SKM-1 (cell line): ENCODE measurements around the gene DMD.
"Not testable (repeated sequence)": the region's sequence is repeated elsewhere in the genome, so short reads cannot be mapped to it uniquely, and the experiment has no call there.

Experiments used
- DNase-seq: peaks from one replicate; lab custom pipeline; 2025; ENCODE audit not compliant: unreplicated experiment; lab: John Stamatoyannopoulos, UW

DMD gene

DNA sequence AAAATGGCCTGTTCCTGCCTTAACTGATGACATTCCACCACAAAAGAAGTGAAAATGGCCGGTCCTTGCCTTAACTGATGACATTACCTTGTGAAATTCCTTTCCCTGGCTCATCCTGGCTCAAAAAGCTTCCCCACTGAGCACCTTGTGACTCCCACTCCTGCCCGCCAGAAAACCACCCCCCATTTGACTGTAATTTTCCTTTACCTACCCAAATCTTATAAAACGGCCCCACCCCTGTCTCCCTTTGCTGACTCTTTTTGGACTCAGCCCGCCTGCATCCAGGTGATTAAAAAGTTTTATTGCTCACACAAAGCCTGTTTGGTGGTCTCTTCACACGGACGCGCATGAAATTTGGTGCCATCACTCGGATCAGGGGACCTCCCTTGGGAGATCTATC, 1833.5 kb downstream of the DMD start:
- not testable (repeated sequence) for DNase-seq

DNA sequence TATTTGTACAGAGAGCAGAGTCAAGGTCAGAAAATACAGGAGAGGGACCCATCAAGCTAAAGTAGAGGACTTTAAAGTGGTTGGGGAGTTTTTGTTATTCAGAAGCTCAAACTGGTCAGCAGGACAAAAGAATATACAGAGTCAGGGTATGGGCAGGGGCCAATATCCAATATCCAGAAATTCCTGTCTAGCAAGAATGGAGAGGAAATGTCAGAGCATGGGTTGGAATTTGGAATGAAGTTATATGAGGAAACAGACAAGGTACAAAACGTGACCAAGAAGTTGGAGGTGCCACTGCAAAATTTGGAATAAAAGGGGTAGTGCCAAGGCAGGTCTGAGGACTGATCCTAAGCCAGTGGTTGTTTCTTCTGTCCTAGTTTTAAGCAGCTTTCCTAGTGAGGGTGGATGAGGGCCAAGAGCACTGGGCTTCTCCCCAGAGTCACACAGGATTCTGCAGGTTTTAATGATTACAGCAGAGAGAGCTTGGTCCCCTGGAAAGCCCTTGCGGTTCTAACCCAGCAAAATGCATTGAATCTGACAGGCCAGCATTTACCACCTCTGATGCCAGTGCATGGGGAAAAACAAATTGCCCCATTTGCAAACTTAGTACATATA, 1834.8 kb downstream of the DMD start:
- no peak for DNase-seq

DNA sequence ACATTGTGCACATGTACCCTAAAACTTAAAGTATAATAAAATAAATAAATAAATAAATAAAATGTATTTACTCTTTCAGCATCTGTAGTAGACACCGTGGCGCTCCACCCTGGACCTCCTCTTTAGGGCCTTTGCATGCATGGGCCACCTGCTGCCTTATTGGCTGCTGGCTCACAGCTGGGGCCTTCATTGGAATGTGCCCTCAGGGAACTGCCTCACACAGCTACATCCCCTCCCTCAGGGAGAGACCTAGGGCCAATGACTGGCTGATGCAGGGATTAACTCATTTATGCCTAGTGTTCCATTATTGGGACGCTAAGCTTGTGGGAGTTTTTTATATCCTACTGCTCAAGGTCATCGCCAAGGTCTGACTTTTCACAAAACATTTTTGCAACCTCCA, 1836.6 kb downstream of the DMD start:
- DNase-seq = no peak

DNA sequence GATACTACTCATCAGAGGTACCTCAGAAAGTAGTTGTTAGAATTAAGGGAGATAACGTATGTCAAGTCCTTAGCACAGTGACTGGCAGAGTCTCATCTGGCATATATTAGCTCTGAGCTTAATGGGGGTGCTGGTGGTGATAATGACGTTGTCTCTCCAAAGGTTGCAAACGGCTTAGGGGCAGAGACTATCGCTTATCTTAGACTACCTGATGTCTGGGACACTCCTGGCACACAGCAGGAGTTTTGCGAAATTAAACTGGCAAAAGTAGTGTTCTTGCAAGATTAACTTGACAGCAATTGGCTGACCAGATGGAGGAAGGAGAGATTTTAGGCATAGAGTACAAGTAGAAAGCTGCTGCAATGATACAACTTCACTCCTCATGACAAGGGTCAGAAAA, 1839.4 kb downstream of the DMD start:
- DNase-seq = no peak

DNA sequence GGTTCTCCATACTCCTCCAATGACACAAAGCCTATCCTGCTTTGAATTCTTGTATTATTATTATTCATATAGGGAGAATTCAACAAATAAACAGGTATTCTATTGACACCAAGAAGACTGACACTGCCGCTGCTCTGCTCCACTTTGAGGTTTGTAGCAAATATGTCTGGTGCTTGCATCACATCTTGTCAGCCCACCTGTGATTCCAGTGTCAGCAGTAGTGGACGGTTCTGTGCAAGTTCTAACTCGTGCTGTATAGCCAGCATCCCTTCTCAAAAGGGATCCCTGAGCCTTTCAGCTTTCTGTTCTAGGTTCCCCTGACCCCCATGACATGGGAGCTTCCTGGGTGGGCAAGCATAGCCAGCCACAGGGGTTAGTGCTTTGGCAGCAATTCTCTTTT, 1843.5 kb downstream of the DMD start:
- DNase-seq = no peak

DNA sequence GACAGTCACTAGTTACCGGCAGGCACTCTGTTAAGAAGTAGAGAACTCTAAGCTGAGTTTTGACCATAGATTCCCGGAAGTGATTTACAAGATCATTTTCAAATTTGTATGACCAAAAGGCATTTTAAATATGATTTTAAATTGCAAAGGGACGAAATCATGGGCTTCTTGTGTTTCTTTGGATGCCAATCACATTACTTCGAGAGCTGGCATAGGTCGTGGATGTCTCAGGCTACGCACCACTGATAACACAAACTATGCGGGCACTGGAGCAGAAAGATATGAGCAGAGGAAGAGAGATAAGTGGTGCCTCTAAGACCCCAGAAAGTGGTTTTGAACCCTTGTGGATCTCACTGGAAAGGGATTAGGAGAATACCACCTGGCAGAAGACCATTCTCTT, 1845.3 kb downstream of the DMD start:
- DNase-seq = no peak

DNA sequence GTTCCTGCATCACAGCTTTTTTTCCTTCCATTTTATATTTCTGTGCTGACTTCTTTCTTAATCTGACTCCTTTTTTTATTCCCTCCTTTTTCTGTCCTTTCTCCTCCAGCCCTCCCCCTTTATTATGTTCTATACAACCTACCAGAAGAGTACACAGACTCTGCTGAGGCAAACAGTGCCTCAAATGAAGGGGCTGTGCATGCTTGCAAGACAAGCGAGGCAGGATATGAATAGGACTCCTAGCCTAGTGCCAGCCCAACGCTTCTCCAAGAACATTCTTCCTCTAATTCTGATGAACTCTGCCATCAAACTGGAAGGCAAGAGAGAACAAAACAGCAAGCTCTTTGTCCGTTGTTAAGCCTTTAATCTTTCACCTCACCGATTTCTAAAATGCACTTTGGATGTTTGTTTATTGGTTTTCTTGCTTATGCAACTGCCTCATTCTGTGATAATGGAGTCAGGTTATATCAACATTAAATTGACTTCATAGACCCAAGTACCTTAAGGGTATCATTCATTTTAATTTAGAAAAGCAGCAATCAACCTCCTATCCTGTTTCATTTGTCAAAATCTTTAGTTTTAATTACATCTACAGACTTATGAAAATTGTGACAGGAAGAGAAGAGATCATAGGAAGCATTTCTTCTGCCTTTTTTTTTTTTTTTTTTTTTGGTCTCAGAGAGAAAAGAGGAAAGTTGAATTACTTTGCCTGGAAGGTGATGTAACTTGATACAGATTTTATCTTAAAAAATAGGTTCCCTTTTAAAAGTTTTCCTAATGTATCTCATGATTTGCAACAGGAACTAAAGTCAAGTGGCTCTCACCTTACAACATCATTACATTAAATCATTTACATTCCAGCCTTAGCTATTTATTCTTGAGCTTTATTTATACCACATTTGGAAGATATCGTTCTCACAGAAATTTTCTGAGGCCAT, 1854.8 kb downstream of the DMD start:
- DNase-seq = no peak

DNA sequence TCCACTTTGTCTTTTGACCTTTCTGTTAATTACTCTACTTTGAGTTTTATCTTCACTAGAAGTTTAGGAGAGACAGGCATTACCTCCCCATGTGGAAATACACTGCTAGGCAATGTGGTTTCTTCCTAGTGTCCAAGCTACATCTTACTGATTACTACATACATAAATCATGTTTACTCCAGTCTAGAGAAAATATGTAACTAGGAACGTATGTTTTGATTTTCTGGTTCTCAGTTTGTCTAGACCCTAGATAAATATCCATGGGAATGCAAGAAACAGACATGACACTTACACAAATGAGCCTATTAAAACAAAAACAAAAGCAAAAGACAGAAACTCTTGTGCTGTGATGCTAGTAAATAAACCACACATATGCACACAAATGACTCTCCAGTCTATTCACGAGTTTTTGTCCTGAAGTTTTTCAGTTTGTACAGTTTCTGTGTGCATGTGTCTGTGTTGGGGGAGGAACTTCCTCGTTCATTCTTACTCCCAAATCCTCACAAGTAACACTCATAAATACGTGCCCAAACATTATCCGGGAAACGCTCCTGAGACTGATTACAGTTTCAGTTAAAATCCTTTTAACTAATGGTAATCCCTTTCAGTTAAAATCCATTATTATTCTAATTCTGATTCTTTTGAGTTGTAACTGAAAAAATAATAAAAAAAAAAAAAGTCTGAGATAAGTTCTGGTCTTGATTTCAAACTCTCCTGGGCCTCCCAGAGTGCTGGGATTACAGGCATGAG, 1856.0 kb downstream of the DMD start:
- DNase-seq = no peak

DNA sequence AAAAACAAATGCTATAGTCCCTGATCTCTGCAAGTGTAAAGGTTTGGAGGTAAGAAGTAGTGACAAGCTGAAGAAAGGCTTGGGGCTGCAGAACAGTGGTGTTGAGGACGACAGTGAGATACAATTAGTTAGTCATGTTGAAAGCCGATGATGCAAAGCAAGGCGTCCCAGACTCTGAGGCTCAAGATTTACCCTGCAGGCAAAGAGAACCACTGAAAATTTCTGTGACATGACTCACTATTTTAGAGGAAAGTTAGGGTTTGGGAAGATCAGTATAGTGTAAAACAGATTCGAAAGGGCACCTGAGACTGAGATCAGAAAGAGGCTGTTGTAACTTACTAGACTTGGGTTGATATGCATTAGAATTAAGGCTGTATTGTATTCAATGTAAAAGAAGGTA, 1858.3 kb downstream of the DMD start:
- DNase-seq = no peak

DNA sequence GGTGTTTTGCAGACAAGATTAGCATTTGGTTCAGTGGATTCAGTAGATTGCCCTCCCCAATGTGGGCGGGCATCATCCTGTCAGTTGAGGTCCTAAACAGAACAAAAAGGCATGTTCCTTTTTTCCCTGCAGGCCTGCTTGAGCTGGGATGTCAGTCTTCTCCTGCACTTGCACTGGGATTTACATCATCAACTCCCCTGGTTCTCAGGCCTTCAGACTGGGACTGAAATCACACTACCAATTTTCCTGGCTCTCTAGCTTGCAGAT, 1860.6 kb downstream of the DMD start:
- no peak for DNase-seq

DNA sequence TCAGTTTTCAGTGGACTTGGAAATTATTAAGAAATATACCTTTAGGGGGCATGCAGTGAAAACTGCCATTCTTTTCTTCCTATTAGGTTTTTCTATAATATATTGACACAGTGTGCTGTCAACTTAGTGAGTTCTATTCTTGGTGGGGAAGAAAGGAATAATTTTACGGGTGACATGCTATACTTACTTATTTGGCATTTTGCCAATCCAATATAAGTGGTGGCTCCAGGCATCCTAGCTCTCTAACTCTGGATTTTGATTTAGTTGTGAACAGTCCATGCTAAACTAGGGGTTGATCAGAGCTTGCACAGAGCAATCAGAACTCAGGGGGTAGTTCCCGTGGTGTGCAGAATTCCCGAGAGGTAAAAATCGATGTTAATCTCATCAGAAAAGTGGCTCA, 1861.8 kb downstream of the DMD start:
- DNase-seq = no peak

DNA sequence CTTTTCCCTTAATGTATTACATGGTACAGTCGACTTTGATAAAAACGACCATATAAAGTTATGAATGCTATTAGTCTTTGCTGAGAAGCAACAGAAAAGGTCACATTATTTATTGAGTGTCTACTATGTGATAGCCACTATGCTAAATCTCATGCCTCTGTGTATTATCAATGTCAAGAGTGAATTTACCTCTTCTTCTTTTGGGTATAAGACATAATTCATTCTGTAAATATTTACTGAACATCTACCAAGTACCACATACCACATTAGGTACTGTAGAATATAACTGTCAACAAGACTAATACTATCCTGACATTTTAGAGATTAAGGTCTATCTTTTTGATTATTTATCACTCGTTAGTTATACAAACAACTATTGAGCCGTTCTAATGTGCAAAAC, 1870.8 kb downstream of the DMD start:
- no peak for DNase-seq

DNA sequence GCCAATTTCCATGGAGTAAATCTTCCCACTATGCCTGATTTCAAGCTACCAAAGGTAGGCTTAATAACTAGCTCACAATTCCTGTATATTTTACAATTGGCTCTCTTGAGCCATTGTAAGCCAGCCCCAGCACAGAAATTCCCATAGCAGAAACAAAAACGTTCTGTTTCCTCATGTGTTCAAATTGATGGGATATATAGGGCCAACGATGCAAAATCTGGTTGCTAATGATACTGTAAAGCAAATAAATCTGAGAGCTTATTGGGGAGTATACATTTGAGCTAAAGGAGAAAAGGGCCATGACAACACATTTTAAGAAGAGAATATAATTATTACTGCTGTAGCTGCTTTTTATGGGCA, 1872.4 kb downstream of the DMD start:
- no peak for DNase-seq

DNA sequence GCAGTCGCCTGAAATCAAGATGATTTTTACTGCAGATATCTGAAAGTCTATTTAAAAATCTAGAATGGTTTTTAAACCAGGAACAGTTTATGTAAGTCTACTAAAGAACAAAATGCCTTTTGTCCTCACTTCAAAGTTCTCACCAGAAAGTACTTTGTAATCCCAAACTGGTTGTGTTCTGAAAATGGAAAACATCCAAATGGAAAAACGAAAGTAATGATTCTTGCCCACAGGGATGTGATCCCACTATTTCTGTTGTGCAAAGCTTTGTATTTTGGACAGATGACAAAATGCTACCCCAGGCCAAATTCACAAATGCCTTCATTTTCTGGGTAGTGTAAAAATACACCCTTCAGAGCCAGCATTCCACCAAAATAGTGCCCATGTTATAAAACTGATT, 1874.0 kb downstream of the DMD start:
- no peak for DNase-seq

DNA sequence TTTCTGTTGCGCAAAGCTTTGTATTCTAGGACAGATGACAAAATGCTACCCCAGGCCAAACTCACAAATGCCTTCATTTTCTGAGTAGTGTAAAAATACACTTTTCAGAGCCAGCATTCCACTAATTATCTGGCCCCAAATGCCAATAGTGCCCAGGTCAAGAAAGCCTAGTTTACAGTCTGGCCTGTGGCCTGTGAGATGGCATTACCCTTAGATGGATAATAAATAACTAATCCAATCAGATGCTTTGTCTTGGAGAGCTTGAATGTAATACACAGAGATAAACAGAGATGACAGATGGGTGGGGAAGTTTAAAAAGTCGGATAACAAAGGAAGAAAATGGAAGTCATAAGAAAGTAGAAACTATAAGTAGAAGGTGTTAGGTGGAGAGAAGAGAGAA, 1874.9 kb downstream of the DMD start:
- no peak for DNase-seq

DNA sequence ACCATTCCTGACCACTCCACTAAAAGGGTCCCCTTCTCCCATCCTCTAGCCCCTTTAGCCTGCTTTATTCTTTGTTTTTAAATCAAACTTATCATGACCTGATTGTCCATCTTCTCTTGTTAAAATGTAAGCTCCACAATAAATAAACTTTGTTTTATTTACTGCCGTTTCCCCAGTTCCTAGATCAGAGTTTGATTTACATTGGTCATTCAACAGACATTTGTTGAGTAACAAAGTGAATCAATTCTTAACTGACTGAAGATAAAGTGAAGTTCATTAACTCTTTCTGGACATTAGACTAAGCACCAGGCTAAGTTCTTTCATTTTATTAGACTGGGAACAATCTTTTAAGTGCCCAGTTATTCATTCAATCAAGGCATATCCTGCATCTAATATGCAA, 1876.4 kb downstream of the DMD start:
- DNase-seq = no peak

DNA sequence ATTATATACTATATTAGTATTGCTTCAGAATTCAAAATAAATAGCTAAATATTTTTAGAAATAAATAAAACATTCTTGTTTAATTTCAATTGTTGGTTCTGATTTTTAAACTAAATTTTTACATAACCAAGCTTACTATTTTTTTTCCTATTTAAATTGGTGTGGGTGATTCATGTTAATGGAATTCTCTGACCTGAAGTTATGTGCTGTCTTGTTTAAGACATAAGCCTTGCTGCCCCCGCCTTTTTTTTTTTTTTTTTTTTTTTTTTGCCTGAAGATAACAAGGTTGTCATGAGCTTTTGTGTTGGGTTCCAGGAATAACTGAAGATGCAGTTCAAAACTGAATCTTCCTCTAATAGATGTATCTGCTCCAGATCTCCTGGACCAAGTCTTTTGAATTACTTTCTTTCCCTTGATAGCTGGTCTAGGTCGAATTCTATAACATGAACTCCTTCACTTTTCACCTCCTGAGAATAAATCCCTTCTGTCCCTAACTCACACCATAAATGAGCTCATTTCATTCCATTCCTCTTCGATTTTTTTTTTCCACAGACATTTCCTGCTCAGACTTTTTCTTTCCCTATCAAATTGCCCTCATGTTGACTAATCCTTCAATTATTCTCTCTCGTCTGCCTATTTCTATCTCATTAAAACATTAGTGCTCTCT, 1878.1 kb downstream of the DMD start:
- DNase-seq = no peak

DNA sequence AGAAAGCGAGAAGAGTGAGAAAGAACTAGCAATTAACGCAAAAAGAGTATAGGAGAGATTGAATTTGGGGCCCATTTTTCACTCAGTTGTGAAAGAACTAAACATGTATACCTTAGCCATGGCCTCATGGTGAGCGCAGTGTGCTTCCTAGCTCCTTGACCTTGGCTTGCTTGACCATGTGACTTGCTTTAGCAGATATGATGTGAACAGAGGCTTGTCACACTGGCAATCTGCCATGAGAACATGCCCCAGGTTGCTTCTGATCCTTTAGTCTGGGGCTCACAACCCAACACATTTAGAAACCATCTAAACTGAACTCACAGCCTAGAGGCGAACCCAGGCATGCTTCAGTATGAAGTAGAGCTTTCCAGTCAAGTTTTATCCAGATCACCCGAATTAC, 1879.4 kb downstream of the DMD start:
- no peak for DNase-seq

DNA sequence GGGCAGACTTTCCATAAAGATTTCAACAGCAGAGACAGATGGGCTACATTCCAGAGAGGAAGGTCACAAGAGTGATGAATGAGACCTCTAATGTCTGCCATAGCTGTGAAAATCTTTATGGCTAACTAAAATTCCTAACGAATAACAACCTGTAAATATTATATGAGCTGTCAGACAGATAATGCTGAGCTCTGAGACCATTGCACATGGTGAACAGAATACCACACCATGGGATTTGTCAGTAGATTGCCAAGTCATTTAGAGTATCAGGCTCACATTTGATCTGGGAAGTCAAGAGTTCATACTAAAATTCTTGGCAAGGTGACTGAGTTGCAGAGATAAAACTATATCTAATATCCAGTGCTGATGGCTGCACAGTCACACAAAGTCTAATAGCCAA, 1880.3 kb downstream of the DMD start:
- DNase-seq = no peak

DNA sequence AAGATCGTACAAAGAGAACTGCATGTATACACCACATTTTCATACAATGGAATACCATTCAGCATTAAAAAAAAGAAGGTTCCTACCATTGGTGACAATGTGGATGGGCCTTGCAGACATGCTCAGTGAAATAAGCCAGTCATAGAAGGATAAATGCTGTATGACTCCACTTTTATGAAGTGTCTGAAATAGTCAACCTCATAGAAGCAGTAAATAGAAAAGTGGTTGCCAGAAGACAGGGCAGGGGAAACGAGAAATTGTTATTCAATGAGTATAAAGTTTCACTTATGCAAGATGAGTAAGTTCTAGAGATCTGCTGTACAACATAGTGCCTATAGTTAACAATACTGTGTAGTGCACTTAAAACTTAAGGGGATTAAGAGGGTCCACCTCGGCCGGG, 1882.1 kb downstream of the DMD start:
- DNase-seq = no peak

DNA sequence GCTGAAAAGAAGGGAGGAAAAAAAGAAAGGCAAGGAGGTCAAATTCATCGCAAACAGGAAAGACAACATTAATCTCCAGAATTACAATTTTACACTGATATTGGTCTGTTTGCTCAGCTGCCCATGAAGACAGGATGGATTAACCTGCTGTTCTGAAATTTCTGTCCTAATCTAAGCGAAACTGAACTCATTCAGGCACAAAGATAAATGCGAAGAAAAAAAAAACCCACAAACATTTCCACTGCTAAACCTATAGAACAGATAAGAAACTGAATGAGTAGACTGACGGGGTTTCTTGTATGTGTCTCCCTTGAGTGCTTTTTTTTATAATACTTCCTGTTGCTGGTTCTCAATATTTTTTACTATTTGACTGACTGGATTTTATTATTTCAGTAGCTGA, 1887.7 kb downstream of the DMD start:
- no peak for DNase-seq

DNA sequence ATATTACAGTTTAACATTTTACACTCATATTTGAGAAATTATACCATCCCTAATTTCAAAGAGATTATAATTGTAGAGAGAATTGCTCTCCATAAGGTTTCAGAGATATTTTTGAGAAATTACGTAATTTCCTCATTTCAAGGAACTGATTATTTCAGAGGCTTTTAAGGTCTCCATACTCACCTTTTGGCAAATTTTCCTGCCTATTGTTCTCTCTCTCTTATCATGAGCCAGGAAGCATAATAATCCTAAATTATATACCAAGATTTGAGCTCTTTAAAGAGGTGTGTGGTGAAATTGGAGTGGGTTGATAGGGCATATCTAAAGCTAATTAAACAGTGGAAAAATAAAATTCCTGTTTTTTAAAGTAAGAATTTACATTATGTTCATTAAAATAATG, 1890.6 kb downstream of the DMD start:
- no peak for DNase-seq
